ENCODE results near the gene GMCL2. TPM values are rescaled to one million over a fixed set of nuclear protein-coding genes. Genes with fewer than 3 reads are reported as not detected.

The GMCL2 gene
- polyA plus RNA-seq, 1 donor from 2014 or later = not detected

DNA sequence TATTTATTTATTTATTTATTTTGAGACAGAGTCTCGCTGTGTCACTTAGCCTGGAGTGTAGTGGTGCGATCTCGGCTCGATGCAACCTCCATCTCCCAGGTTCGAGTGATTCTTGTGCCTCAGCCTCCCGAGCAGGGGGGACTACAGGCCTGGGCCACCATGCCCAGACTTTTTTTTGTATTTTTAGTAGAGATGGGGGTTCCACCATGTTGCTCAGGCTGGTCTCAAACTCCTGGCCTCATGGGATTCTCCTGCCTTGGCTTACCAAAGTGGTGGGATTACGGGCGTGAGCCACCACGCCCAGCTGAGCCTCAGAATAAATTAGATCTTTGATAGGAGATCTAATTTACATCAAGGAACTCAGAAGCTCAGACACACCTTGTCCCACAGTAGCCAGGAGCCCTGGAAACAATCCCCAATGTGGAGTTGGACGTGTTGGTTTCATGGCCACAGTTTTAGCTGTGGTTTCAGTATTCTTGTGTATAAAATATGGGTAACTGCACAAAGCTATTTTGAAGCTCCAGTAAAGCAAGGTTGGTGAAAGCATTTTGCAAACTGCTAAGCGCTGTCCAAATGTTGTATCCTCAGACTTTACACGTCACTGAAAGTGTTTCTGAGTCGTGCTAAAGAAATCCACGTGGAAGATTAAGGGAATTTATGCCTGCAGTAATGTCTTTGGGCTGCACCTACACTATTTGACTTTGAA lies 14.2 kb upstream of the GMCL2 start:
- Histone ChIP-seq H3K9me3 (ENCODE audit: low read length) (no peaks in the 10 kb centered on the region), H3K27ac (ENCODE audit: low read length) (no peak overlapping the region), H4K20me1 (ENCODE audit: insufficient read depth) (peaks cover 11% of the 10 kb centered on the region), H3K4me2 (ENCODE audit: low read length) (no peak overlapping the region), H3K36me3 (ENCODE audit: insufficient read depth, low read length) (no peaks in the 10 kb centered on the region), H2AFZ (ENCODE audit: low read depth, low read length) (no peak overlapping the region), H3K9ac (ENCODE audit: low read length) (no peak overlapping the region), H3K27me3 (ENCODE audit: insufficient read depth, low read depth, low read length) (no peaks in the 10 kb centered on the region), H3K4me3 (ENCODE audit: low read length) (no peak overlapping the region), H3K79me2 (replicated peaks; ENCODE audit: insufficient read depth, low read length) (peaks cover 12% of the 10 kb centered on the region), H3F3A (ENCODE audit: insufficient read depth, low read length, poor library complexity, severe bottlenecking) (no peaks in the 10 kb centered on the region), H3K9me2 (ENCODE audit: insufficient read depth, low read length) (no peaks in the 10 kb centered on the region)
- TF ChIP-seq POLR2AphosphoS5 (IDR thresholded peaks at IDR 0.05) (no peak), TAF1 (IDR thresholded peaks at IDR 0.05; ENCODE audit: low read depth) (no peak), EP300 (conservative IDR thresholded peaks at IDR 0.05; ENCODE audit: poor library complexity, severe bottlenecking) (no peak), EZH2 (IDR thresholded peaks at IDR 0.05; ENCODE audit: borderline replicate concordance, insufficient read depth, low read length, poor library complexity, severe bottlenecking) (no peak)
- TF ChIP-seq, protein P1, sequence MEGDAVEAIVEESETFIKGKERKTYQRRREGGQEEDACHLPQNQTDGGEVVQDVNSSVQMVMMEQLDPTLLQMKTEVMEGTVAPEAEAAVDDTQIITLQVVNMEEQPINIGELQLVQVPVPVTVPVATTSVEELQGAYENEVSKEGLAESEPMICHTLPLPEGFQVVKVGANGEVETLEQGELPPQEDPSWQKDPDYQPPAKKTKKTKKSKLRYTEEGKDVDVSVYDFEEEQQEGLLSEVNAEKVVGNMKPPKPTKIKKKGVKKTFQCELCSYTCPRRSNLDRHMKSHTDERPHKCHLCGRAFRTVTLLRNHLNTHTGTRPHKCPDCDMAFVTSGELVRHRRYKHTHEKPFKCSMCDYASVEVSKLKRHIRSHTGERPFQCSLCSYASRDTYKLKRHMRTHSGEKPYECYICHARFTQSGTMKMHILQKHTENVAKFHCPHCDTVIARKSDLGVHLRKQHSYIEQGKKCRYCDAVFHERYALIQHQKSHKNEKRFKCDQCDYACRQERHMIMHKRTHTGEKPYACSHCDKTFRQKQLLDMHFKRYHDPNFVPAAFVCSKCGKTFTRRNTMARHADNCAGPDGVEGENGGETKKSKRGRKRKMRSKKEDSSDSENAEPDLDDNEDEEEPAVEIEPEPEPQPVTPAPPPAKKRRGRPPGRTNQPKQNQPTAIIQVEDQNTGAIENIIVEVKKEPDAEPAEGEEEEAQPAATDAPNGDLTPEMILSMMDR (IDR thresholded peaks at IDR 0.05; ENCODE audit: poor library complexity, severe bottlenecking) = no peak

DNA sequence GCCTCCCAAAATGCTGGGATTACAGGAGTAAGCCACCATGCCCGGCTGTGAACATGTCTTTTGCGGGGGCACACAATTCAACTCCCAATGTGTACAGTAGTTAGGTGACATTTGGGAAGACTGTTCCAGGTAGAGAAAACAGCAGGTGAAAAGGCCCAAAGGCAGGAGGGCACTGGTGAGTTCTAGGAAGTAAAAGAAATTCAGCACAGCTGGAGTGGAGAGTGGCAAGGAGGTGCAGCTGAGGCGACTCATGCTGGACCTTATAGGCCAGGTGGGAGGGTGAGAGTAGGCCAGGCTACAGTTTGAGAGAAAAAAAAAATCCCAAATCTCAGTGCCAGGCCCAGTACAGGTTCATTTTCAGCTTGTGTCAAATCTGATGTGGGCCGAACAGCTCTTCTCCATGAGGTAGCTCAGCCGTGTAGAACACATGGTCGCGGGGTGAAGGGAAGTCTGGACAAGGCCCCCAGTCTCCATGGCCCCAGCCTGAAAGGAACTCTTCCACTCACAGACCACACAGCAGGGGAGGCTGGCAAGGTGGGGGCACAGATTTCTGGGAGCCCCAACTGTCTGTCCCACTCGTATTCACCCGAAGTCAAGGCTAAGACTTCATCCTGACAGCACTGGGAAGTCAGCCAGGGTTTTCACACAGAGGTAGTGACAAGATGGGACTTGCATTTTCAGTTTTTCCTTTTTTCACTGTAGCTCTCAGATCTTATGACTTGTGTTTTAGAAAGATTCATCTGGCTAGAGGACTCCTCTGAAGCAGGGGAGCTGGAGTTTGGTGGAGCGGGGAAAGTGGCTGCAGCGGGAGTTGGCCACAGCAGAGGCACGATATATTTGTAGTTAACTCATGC lies 12.6 kb upstream of the GMCL2 start:
- no peaks in the 10 kb centered on the region for H3K27me3 ChIP-seq (ENCODE audit: insufficient read depth, low read depth, low read length)
- no peaks in the 10 kb centered on the region for H3K9me3 ChIP-seq (ENCODE audit: low read length)
- no peaks in the 10 kb centered on the region for H3F3A ChIP-seq (ENCODE audit: insufficient read depth, low read length, poor library complexity, severe bottlenecking)
- no peak overlapping the region for H3K27ac ChIP-seq (ENCODE audit: low read length)
- H3K36me3 ChIP-seq (ENCODE audit: insufficient read depth, low read length) = no peaks in the 10 kb centered on the region
- no peaks in the 10 kb centered on the region for H4K20me1 ChIP-seq (ENCODE audit: insufficient read depth)
- H3K79me2 ChIP-seq (replicated peaks; ENCODE audit: insufficient read depth, low read length) = no peaks in the 10 kb centered on the region
- H3K4me3 ChIP-seq (ENCODE audit: low read length) = no peak overlapping the region
- no peak overlapping the region for H3K9ac ChIP-seq (ENCODE audit: low read length)
- no peaks in the 10 kb centered on the region for H3K9me2 ChIP-seq (ENCODE audit: insufficient read depth, low read length)
- H2AFZ ChIP-seq (ENCODE audit: low read depth, low read length) = no peak overlapping the region
- TF ChIP-seq MXI1 (conservative IDR thresholded peaks at IDR 0.05; ENCODE audit: poor library complexity, severe bottlenecking) = no peak
- TF ChIP-seq SMC3 (conservative IDR thresholded peaks at IDR 0.05; ENCODE audit: poor library complexity) = no peak
- TF ChIP-seq EZH2 (IDR thresholded peaks at IDR 0.05; ENCODE audit: borderline replicate concordance, insufficient read depth, low read length, poor library complexity, severe bottlenecking) = no peak
- no peak for TF ChIP-seq POLR2AphosphoS5 (IDR thresholded peaks at IDR 0.05)
- TF ChIP-seq, protein P2, sequence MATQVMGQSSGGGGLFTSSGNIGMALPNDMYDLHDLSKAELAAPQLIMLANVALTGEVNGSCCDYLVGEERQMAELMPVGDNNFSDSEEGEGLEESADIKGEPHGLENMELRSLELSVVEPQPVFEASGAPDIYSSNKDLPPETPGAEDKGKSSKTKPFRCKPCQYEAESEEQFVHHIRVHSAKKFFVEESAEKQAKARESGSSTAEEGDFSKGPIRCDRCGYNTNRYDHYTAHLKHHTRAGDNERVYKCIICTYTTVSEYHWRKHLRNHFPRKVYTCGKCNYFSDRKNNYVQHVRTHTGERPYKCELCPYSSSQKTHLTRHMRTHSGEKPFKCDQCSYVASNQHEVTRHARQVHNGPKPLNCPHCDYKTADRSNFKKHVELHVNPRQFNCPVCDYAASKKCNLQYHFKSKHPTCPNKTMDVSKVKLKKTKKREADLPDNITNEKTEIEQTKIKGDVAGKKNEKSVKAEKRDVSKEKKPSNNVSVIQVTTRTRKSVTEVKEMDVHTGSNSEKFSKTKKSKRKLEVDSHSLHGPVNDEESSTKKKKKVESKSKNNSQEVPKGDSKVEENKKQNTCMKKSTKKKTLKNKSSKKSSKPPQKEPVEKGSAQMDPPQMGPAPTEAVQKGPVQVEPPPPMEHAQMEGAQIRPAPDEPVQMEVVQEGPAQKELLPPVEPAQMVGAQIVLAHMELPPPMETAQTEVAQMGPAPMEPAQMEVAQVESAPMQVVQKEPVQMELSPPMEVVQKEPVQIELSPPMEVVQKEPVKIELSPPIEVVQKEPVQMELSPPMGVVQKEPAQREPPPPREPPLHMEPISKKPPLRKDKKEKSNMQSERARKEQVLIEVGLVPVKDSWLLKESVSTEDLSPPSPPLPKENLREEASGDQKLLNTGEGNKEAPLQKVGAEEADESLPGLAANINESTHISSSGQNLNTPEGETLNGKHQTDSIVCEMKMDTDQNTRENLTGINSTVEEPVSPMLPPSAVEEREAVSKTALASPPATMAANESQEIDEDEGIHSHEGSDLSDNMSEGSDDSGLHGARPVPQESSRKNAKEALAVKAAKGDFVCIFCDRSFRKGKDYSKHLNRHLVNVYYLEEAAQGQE (IDR thresholded peaks at IDR 0.05; ENCODE audit: borderline replicate concordance) = no peak
- no peak for TF ChIP-seq RAD21 (conservative IDR thresholded peaks at IDR 0.05)
- no peak for TF ChIP-seq EP300 (conservative IDR thresholded peaks at IDR 0.05; ENCODE audit: poor library complexity, severe bottlenecking)
- no peak for TF ChIP-seq TAF1 (IDR thresholded peaks at IDR 0.05; ENCODE audit: low read depth)
- TF ChIP-seq, protein P1 (IDR thresholded peaks at IDR 0.05; ENCODE audit: poor library complexity, severe bottlenecking) = no peak
- H3K4me2 ChIP-seq (ENCODE audit: low read length) = no peak overlapping the region
